HCT116 (cell line): ENCODE measurements around the gene MYRF. TPM values are rescaled to one million over a fixed set of nuclear protein-coding genes. Genes with fewer than 3 reads are reported as not detected.

Experiments used
- ATAC-seq: fragments of 200-7000 bp; cut with Tn5 transposase; 2 replicates; pipeline ENCODE4 v1.9.1; 2020; ENCODE audit warnings: mild to moderate bottlenecking, moderate library complexity
- BruUV-seq: library from RNA; stranded (reverse); fragments of 400-500 nt; replicated peaks from 2 replicates; lab custom pipeline; 2021; lab: Mats Ljungman, UMichigan
- CTCF ChIA-PET: fragments of 300-600 bp; sonication (Branson Sonifier 250); formaldehyde crosslinking; loops from one replicate; lab custom pipeline; 2021; ENCODE audit warnings: antibody characterized with exemption; lab: Charles Lee
- POLR2A ChIA-PET: fragments of 300-600, 350-600 bp; sonication (Branson Sonifier 250); formaldehyde crosslinking; loops from one replicate; lab custom pipeline; 2021; ENCODE audit warnings: antibody characterized with exemption; lab: Charles Lee
- RAD21 ChIA-PET, 2 experiments: fragments of 300-600 bp; sonication (Branson Sonifier 250); formaldehyde crosslinking; loops; one replicate each; lab custom pipeline; 2023; ENCODE audit warnings: low total read pairs in 2 of 2; ENCODE audit not compliant: uncharacterized antibody in 2 of 2, unreplicated experiment in 2 of 2, low non-redundant PET in 1 of 2; lab: Charles Lee
- DNase-seq: peaks from one replicate; pipeline ENCODE4 v3.0.0-alpha.2; 2010; ENCODE audit warnings: low read depth, low spot score
- H2AFZ ChIP-seq: fragments of 200-600 bp; shearing (Covaris generic), sonication (generic); 2 replicates; pipeline ENCODE4 v1.6.1; 2017; ENCODE audit warnings: low read depth, mixed run types, mixed read lengths, antibody characterized with exemption, low read length; ENCODE audit not compliant: poor library complexity, severe bottlenecking
- H3K27ac ChIP-seq: 2 replicates; pipeline ENCODE4 v1.5.1; 2012; ENCODE audit warnings: low read depth, low read length
- H3K27me3 ChIP-seq: fragments of 200-600 bp; sonication (generic); 2 replicates; pipeline ENCODE4 v1.6.1; 2016; ENCODE audit warnings: mixed run types, low read length, mixed read lengths; ENCODE audit not compliant: insufficient read depth
- H3K36me3 ChIP-seq, 2 experiments: fragments of 200-500 bp in 1 of 2; fragments of 200-600 bp in 1 of 2; sonication (Bioruptor generic) in 1 of 2; sonication (generic) in 1 of 2; 2 replicates each; pipeline versions ENCODE4 v1.5.1 to v1.6.1; 2014 to 2016; ENCODE audit warnings: low read length in 2 of 2, inconsistent platforms in 1 of 2, mixed read lengths in 1 of 2, mixed run types in 1 of 2; ENCODE audit not compliant: insufficient read depth in 2 of 2, control insufficient read depth in 1 of 2
- H3K4me1 ChIP-seq, 2 experiments: fragments of 200-600 bp in 1 of 2; sonication (generic) in 1 of 2; 2 replicates each; pipeline versions ENCODE4 v1.5.1 to v1.6.1; 2012 to 2017; ENCODE audit warnings: low read length in 2 of 2, inconsistent platforms in 1 of 2, mild to moderate bottlenecking in 1 of 2, mixed read lengths in 1 of 2, mixed run types in 1 of 2, moderate library complexity in 1 of 2; ENCODE audit not compliant: insufficient read depth in 2 of 2, control insufficient read depth in 1 of 2
- H3K4me2 ChIP-seq: fragments of 200-600 bp; sonication (generic); 2 replicates; pipeline ENCODE4 v1.6.1; 2017; ENCODE audit warnings: mixed run types, low read length, mixed read lengths
- H3K4me3 ChIP-seq, 2 experiments: fragments of 200-600 bp in 1 of 2; sonication (generic) in 1 of 2; replicated peaks in 1 of 2; 2 replicates each; pipeline ENCODE4 v1.5.1; 2011 to 2016; ENCODE audit warnings: low read length in 2 of 2, control low read depth in 1 of 2, low read depth in 1 of 2, mild to moderate bottlenecking in 1 of 2, mixed read lengths in 1 of 2, mixed run types in 1 of 2
- H3K79me2 ChIP-seq: fragments of 200-600 bp; sonication (generic); 2 replicates; pipeline ENCODE4 v1.6.1; 2017; ENCODE audit warnings: mild to moderate bottlenecking, mixed run types, low read length, moderate library complexity, mixed read lengths; ENCODE audit not compliant: insufficient read depth
- H3K9ac ChIP-seq: fragments of 200-600 bp; sonication (generic); 2 replicates; pipeline ENCODE4 v1.6.1; 2016; ENCODE audit warnings: low read length, mixed read lengths
- H3K9me2 ChIP-seq: fragments of 200-600 bp; sonication (generic), shearing (Covaris generic); 2 replicates; pipeline ENCODE4 v1.6.1; 2017; ENCODE audit warnings: mixed run types, mild to moderate bottlenecking, moderate library complexity; ENCODE audit not compliant: insufficient read depth
- H3K9me3 ChIP-seq, 2 experiments: fragments of 200-500 bp in 1 of 2; fragments of 200-600 bp in 1 of 2; sonication (Bioruptor generic) in 1 of 2; sonication (generic) in 1 of 2; 2 replicates each; pipeline ENCODE4 v1.6.1; 2014 to 2017; ENCODE audit warnings: low read length in 2 of 2, mixed read lengths in 2 of 2, inconsistent platforms in 1 of 2, low read depth in 1 of 2, mild to moderate bottlenecking in 1 of 2, mixed run types in 1 of 2, moderate library complexity in 1 of 2; ENCODE audit not compliant: control insufficient read depth in 1 of 2, insufficient read depth in 1 of 2
- H4K20me1 ChIP-seq: fragments of 200-600 bp; sonication (generic), shearing (Covaris generic); 2 replicates; pipeline ENCODE4 v1.6.1; 2017; ENCODE audit warnings: mixed run types, mild to moderate bottlenecking, moderate library complexity; ENCODE audit not compliant: insufficient read depth
- CBX3 ChIP-seq: IDR thresholded peaks from 2 replicates; pipeline ENCODE4 v1.6.1; 2012; ENCODE audit warnings: low read depth
- CEBPB ChIP-seq: IDR thresholded peaks from 2 replicates; pipeline ENCODE4 v1.6.1; 2012; ENCODE audit warnings: low read depth
- ELF1 ChIP-seq: IDR thresholded peaks from 2 replicates; pipeline ENCODE4 v1.6.1; 2012; ENCODE audit warnings: low read depth, borderline replicate concordance
- EZH2 ChIP-seq: fragments of 200-600 bp; sonication (generic); IDR thresholded peaks from 2 replicates; pipeline ENCODE4 v1.6.1; 2017; ENCODE audit warnings: antibody characterized with exemption, mixed run types
- EZH2phosphoT487 ChIP-seq: fragments of 200-600 bp; IDR thresholded peaks from 2 replicates; pipeline ENCODE4 v1.6.1; 2018; ENCODE audit warnings: antibody characterized with exemption, borderline replicate concordance
- FOSL1 ChIP-seq: IDR thresholded peaks from 2 replicates; pipeline ENCODE4 v1.6.1; 2012; ENCODE audit warnings: low read depth
- JUND ChIP-seq: IDR thresholded peaks from 2 replicates; pipeline ENCODE4 v1.6.1; 2012
- MAX ChIP-seq: IDR thresholded peaks from 2 replicates; pipeline ENCODE4 v1.6.1; 2012
- POLR2A ChIP-seq: IDR thresholded peaks from 2 replicates; pipeline ENCODE4 v1.7.0; 2011; ENCODE audit warnings: borderline replicate concordance; ENCODE audit not compliant: insufficient read depth, insufficient read length; ENCODE audit errors: extremely low read depth
- POLR2AphosphoS5 ChIP-seq: IDR thresholded peaks from 2 replicates; pipeline ENCODE4 v1.6.1; 2011; ENCODE audit warnings: mild to moderate bottlenecking, low read depth, low read length, moderate library complexity
- RAD21 ChIP-seq: IDR thresholded peaks from 2 replicates; pipeline ENCODE4 v1.6.1; 2012; ENCODE audit warnings: low read depth, mild to moderate bottlenecking
- SIN3A ChIP-seq: IDR thresholded peaks from 2 replicates; pipeline ENCODE4 v1.6.1; 2012; ENCODE audit warnings: low read depth
- SP1 ChIP-seq: IDR thresholded peaks from 2 replicates; pipeline ENCODE4 v1.6.1; 2012; ENCODE audit warnings: low read depth
- SRF ChIP-seq: IDR thresholded peaks from 2 replicates; pipeline ENCODE4 v1.6.1; 2012; ENCODE audit warnings: low read depth
- TCF7L2 ChIP-seq: IDR thresholded peaks from 2 replicates; pipeline ENCODE4 v1.7.0; 2011; ENCODE audit warnings: borderline replicate concordance, inconsistent platforms; ENCODE audit not compliant: insufficient read depth, insufficient read length; ENCODE audit errors: extremely low read depth
- YY1 ChIP-seq: IDR thresholded peaks from 2 replicates; pipeline ENCODE4 v1.6.1; 2011; ENCODE audit warnings: low read length, low read depth, moderate library complexity, mild to moderate bottlenecking; ENCODE audit not compliant: insufficient replicate concordance; ENCODE audit errors: extremely low read depth
- ZBTB33 ChIP-seq: IDR thresholded peaks from 2 replicates; pipeline ENCODE4 v1.6.1; 2011; ENCODE audit warnings: mild to moderate bottlenecking, low read length, moderate library complexity; ENCODE audit not compliant: insufficient replicate concordance; ENCODE audit errors: extremely low read depth
- ZFX ChIP-seq: fragments of 450-650 bp; IDR thresholded peaks from 2 replicates; pipeline ENCODE4 v1.6.1; 2017
- intact Hi-C: fragments of 100-400 bp; cut with micrococcal nuclease; formaldehyde crosslinking; loops from 2 replicates; pipeline ENCODE4 v1.10.0; 2022
- total RNA-seq: library from RNA; stranded (reverse); gene quantifications from one replicate; pipeline ENCODE4 v1.2.1, GENCODE V29; 2021; ENCODE audit not compliant: unreplicated experiment
- TF ChIP-seq, protein P1 (sequence below): IDR thresholded peaks from 2 replicates; pipeline ENCODE4 v1.6.1; 2012; ENCODE audit warnings: low read depth
- TF ChIP-seq, protein P2 (sequence below): IDR thresholded peaks from 2 replicates; pipeline ENCODE4 v1.6.1; 2012

The MYRF gene
- total RNA-seq, 1 experiment from 2014 or later = 52.3 TPM

DNA sequence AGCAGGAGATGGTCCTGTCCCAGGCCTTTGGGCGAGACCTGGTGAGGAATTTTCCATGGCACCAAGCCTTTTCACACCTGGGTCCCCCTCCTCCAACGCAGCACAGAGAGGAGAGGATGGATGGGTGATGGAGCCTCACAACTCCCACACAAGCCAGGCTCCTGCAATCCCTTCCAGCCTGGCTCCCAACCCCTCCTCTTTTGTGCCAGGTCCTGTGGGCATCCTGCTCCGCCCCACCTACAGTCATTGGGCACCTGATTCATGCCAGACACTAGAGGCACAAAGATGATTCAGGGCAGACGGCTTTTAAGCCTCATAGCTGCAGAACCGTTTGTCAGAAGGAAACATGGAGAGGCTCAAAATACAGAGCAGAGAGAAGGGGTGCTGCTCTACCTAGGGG, 16.1 kb upstream of the MYRF start:
- POLR2A ChIA-PET = no interaction called here
- H3K4me1 ChIP-seq = peaks cover under 1 to 13% of the 10 kb centered on the region in 2 experiments
- intact Hi-C loops = no loop called here
- H3K4me2 ChIP-seq = no peak overlapping the region
- H3K4me3 ChIP-seq = no peak overlapping the region
- TF ChIP-seq RAD21 (no peak), FOSL1 (no peak), EZH2phosphoT487 (no peak), JUND (no peak), SIN3A (no peak), SP1 (no peak), POLR2AphosphoS5 (no peak), MAX (no peak), POLR2A (no peak), CEBPB (no peak), CBX3 (no peak), YY1 (no peak), ELF1 (no peak), TCF7L2 (no peak), SRF (no peak), ZBTB33 (no peak), ZFX (no peak), EZH2 (no peak)
- TF ChIP-seq, protein P1, sequence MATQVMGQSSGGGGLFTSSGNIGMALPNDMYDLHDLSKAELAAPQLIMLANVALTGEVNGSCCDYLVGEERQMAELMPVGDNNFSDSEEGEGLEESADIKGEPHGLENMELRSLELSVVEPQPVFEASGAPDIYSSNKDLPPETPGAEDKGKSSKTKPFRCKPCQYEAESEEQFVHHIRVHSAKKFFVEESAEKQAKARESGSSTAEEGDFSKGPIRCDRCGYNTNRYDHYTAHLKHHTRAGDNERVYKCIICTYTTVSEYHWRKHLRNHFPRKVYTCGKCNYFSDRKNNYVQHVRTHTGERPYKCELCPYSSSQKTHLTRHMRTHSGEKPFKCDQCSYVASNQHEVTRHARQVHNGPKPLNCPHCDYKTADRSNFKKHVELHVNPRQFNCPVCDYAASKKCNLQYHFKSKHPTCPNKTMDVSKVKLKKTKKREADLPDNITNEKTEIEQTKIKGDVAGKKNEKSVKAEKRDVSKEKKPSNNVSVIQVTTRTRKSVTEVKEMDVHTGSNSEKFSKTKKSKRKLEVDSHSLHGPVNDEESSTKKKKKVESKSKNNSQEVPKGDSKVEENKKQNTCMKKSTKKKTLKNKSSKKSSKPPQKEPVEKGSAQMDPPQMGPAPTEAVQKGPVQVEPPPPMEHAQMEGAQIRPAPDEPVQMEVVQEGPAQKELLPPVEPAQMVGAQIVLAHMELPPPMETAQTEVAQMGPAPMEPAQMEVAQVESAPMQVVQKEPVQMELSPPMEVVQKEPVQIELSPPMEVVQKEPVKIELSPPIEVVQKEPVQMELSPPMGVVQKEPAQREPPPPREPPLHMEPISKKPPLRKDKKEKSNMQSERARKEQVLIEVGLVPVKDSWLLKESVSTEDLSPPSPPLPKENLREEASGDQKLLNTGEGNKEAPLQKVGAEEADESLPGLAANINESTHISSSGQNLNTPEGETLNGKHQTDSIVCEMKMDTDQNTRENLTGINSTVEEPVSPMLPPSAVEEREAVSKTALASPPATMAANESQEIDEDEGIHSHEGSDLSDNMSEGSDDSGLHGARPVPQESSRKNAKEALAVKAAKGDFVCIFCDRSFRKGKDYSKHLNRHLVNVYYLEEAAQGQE = no peak
- TF ChIP-seq, protein P2, sequence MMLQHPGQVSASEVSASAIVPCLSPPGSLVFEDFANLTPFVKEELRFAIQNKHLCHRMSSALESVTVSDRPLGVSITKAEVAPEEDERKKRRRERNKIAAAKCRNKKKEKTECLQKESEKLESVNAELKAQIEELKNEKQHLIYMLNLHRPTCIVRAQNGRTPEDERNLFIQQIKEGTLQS = no peak
- TF ChIP-seq, all 23 proteins: peak for 0
- Histone ChIP-seq H3K27me3 (no peaks in the 10 kb centered on the region), H3K79me2 (no peaks in the 10 kb centered on the region), H3K9ac (no peak overlapping the region), H3K27ac (no peak overlapping the region), H3K9me2 (no peaks in the 10 kb centered on the region), H3K9me3 (no peaks in the 10 kb centered on the region), H2AFZ (no peak overlapping the region), H3K36me3 (no peaks in the 10 kb centered on the region), H4K20me1 (no peaks in the 10 kb centered on the region)
- DNase-seq = no peak
- ChIA-PET RAD21 (no interaction called here), CTCF (no interaction called here)
- BruUV-seq = no TSS peak
- ATAC-seq = no peak
